Suprapubic skin (tissue), 4 donors: ENCODE results near the gene ATF5. TPM values are rescaled to one million over a fixed set of nuclear protein-coding genes. Genes with fewer than 3 reads are reported as not detected.

Source experiments
- DNase-seq, 2 donors: peaks; one replicate each; pipeline ENCODE4 v3.0.0-alpha.2; 2019; ENCODE audit warnings: low spot score in 2 of 2
- H3K27ac ChIP-seq: fragments of 200-600 bp; sonication (generic); one replicate; pipeline ENCODE4 v1.5.1; 2019
- H3K27me3 ChIP-seq: fragments of 200-600 bp; sonication (generic); one replicate; pipeline ENCODE4 v1.5.1; 2019
- H3K36me3 ChIP-seq: fragments of 200-600 bp; sonication (generic); one replicate; pipeline ENCODE4 v1.5.1; 2019
- H3K4me1 ChIP-seq: fragments of 200-600 bp; sonication (generic); one replicate; pipeline ENCODE4 v1.5.1; 2019
- H3K4me3 ChIP-seq: fragments of 200-600 bp; sonication (generic); one replicate; pipeline ENCODE4 v1.5.1; 2019; ENCODE audit warnings: mild to moderate bottlenecking
- H3K9me3 ChIP-seq: fragments of 200-600 bp; sonication (generic); one replicate; pipeline ENCODE4 v1.5.1; 2019
- CTCF ChIP-seq, 2 donors: fragments of 200-600 bp in 1 of 2; fragments of 450-650 bp in 1 of 2; sonication (generic) in 1 of 2; IDR thresholded peaks; one replicate each; pipeline ENCODE4 v1.5.1; 2016 to 2019; ENCODE audit warnings: antibody characterized with exemption in 2 of 2, mild to moderate bottlenecking in 1 of 2, moderate library complexity in 1 of 2
- EP300 ChIP-seq: sonication (generic); formaldehyde crosslinking; IDR thresholded peaks from one replicate; pipeline ENCODE4 v1.6.1; 2017; ENCODE audit warnings: antibody characterized with exemption
- POLR2A ChIP-seq, 2 donors: fragments of 450-650 bp; IDR thresholded peaks; one replicate each; pipeline ENCODE4 v1.6.1; 2017; ENCODE audit warnings: antibody characterized with exemption in 2 of 2, mild to moderate bottlenecking in 2 of 2, moderate library complexity in 2 of 2
- POLR2AphosphoS5 ChIP-seq, 3 donors: sonication (generic); formaldehyde crosslinking; IDR thresholded peaks; one replicate each; pipeline ENCODE4 v1.6.1; 2017; ENCODE audit warnings: antibody characterized with exemption in 3 of 3
- WGBS: methylation state at CpG from one replicate; pipeline ENCODE4 v1.1.5; 2018; 5-methylcytosine and 5-hydroxymethylcytosine counted together
- total RNA-seq, 4 donors: library from RNA; depleted of rRNA; stranded (reverse); fragments of >200 nt; gene quantifications; one replicate each; pipeline ENCODE4 v1.1.0, GENCODE V29; 2016

ATF5 gene
- total RNA-seq, 4 donors from 2014 or later: 4.5 to 9.1 (median 6.7) TPM

- Histone ChIP-seq H3K4me3 (no peak overlapping the region), H3K27me3 (no peaks in the 10 kb centered on the region), H3K4me1 (peaks cover 23% of the 10 kb centered on the region), H3K27ac (no peak overlapping the region), H3K9me3 (no peaks in the 10 kb centered on the region), H3K36me3 (peaks cover 42% of the 10 kb centered on the region)
- no peak for TF ChIP-seq CTCF (IDR thresholded peaks at IDR 0.05)
- TF ChIP-seq EP300: no peak
- no peak for TF ChIP-seq POLR2AphosphoS5 (IDR thresholded peaks at IDR 0.05)
- no peak for TF ChIP-seq POLR2A (IDR thresholded peaks at IDR 0.05)
- DNase-seq: peak in 1 of 2 donors; percentile 48
- 70% methylated on average over 19 of the region's 23 CpGs for WGBS
These were observed 41.9 kb upstream of the ATF5 start for GRCh38 chr19:49887037-49887664.

- DNase-seq: no peak
- H3K36me3 ChIP-seq: peaks cover 34% of the 10 kb centered on the region
- peaks cover 23% of the 10 kb centered on the region for H3K4me1 ChIP-seq
- no peak overlapping the region for H3K27ac ChIP-seq
- no peaks in the 10 kb centered on the region for H3K9me3 ChIP-seq
- no peak for TF ChIP-seq POLR2A (IDR thresholded peaks at IDR 0.05)
- no peak for TF ChIP-seq CTCF (IDR thresholded peaks at IDR 0.05)
- no peak for TF ChIP-seq POLR2AphosphoS5 (IDR thresholded peaks at IDR 0.05)
- TF ChIP-seq EP300: no peak
- no peaks in the 10 kb centered on the region for H3K27me3 ChIP-seq
- 83% methylated on average over 33 of the region's 54 CpGs for WGBS
- no peak overlapping the region for H3K4me3 ChIP-seq
These were observed 41.1 kb upstream of the ATF5 start for GRCh38 chr19:49887665-49888509.

GRCh38 chr19:49888510-49888824 lies 40.5 kb upstream of the ATF5 start:
- Histone ChIP-seq H3K36me3 (peaks cover 29% of the 10 kb centered on the region), H3K27ac (no peak overlapping the region), H3K9me3 (no peaks in the 10 kb centered on the region), H3K4me3 (no peak overlapping the region), H3K27me3 (no peaks in the 10 kb centered on the region), H3K4me1 (peaks cover 23% of the 10 kb centered on the region)
- 75% methylated on average over 18 of the region's 18 CpGs for WGBS
- DNase-seq: no peak
- no peak for TF ChIP-seq EP300
- TF ChIP-seq POLR2AphosphoS5 (IDR thresholded peaks at IDR 0.05): no peak

- Histone ChIP-seq H3K27ac (no peak overlapping the region), H3K27me3 (no peaks in the 10 kb centered on the region), H3K4me1 (peaks cover 23% of the 10 kb centered on the region), H3K4me3 (no peak overlapping the region), H3K36me3 (peaks cover 22% of the 10 kb centered on the region), H3K9me3 (no peaks in the 10 kb centered on the region)
- peak in 1 of 2 donors; percentile 64 for DNase-seq
- TF ChIP-seq POLR2A (IDR thresholded peaks at IDR 0.05) (no peak), POLR2AphosphoS5 (IDR thresholded peaks at IDR 0.05) (no peak), CTCF (IDR thresholded peaks at IDR 0.05) (no peak), EP300 (no peak)
- WGBS: 97% methylated on average over 14 of the region's 23 CpGs
These were observed 39.8 kb upstream of the ATF5 start for GRCh38 chr19:49889038-49889686.

- WGBS: 36% methylated on average over 36 of the region's 71 CpGs
- Histone ChIP-seq H3K4me3 (peak overlapping the region; percentile 49), H3K27ac (no peak overlapping the region), H3K4me1 (peaks cover 23% of the 10 kb centered on the region), H3K9me3 (no peaks in the 10 kb centered on the region), H3K27me3 (no peaks in the 10 kb centered on the region), H3K36me3 (peaks cover 15% of the 10 kb centered on the region)
- peak in 1 of 2 donors; percentile 84 for DNase-seq
- TF ChIP-seq EP300 (no peak), CTCF (IDR thresholded peaks at IDR 0.05) (peak; percentile 52 to 94), POLR2A (IDR thresholded peaks at IDR 0.05) (no peak), POLR2AphosphoS5 (IDR thresholded peaks at IDR 0.05) (peak in 2 of 3 donors; percentile 60 to 85)
These were observed 39.2 kb upstream of the ATF5 start for GRCh38 chr19:49889687-49890348.
